ENCODE measurements around the gene TXNDC8. TPM values are rescaled to one million over a fixed set of nuclear protein-coding genes. Genes with fewer than 3 reads are reported as not detected.

The TXNDC8 gene
- total and polyA plus RNA-seq, 7 donors: not detected

DNA sequence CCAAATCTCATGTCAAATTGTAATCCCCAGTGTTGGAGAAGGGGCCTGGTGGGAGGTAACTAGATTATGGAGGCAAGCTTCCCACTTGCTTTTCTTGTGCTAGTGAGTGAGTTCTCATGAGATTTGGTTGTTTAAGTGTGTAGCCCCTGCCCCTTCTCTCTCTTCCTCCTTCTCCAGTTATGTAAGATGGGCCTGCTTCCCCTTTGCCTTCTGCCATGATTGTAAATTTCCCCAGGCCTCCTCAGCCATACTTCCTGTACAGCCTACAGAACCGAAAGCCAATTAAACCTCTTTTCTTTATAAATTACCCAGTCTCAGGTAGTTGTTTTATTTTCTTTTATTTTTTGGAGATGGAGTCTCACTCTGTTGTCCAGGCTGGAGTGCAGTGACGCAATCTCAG is 18.2 kb upstream of the TXNDC8 start:
- no peak overlapping the region for H3K4me3 ChIP-seq
- no peak overlapping the region for H3K27ac ChIP-seq
- WGBS, 2 donors: 88 to 96% methylated on average over 2 of the region's 2 CpGs
- H3K27me3 ChIP-seq: no peaks in the 10 kb centered on the region
- no peak for DNase-seq
- H3K36me3 ChIP-seq: no peaks in the 10 kb centered on the region
- H3K4me1 ChIP-seq: no peaks in the 10 kb centered on the region
- no peaks in the 10 kb centered on the region for H3K9me3 ChIP-seq
- intact Hi-C loops (cut with DNase I): no loop called here
- TF ChIP-seq EP300 (IDR thresholded peaks at IDR 0.05) (no peak), POLR2A (IDR thresholded peaks at IDR 0.05) (no peak), POLR2AphosphoS5 (IDR thresholded peaks at IDR 0.05) (no peak)
- TF ChIP-seq, protein P1, sequence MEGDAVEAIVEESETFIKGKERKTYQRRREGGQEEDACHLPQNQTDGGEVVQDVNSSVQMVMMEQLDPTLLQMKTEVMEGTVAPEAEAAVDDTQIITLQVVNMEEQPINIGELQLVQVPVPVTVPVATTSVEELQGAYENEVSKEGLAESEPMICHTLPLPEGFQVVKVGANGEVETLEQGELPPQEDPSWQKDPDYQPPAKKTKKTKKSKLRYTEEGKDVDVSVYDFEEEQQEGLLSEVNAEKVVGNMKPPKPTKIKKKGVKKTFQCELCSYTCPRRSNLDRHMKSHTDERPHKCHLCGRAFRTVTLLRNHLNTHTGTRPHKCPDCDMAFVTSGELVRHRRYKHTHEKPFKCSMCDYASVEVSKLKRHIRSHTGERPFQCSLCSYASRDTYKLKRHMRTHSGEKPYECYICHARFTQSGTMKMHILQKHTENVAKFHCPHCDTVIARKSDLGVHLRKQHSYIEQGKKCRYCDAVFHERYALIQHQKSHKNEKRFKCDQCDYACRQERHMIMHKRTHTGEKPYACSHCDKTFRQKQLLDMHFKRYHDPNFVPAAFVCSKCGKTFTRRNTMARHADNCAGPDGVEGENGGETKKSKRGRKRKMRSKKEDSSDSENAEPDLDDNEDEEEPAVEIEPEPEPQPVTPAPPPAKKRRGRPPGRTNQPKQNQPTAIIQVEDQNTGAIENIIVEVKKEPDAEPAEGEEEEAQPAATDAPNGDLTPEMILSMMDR (IDR thresholded peaks at IDR 0.05): no peak

DNA sequence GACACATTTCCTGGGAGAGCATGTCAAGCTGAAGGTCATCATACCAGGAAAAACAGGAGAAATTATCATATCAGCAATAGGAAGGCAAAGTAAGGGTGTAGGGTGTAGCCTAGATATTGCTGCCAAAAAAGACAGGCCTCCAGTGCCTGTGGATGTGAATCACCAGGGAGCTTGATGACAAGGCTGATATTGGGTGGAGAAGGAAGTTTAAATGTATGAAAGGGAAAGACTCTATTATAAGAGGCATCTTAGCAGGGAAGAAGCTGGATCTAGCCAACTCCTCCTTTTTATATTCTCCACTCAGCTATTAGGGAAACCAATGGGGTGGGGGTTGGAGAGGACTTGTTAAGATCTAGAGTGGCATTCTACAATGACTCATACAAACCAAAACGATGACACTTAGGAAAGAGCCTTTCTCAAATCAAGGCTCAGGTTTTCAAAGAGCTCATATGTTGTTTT is 13.4 kb upstream of the TXNDC8 start:
- TF ChIP-seq EP300 (IDR thresholded peaks at IDR 0.05): no peak
- TF ChIP-seq POLR2AphosphoS5 (IDR thresholded peaks at IDR 0.05): no peak
- no peak for TF ChIP-seq POLR2A (IDR thresholded peaks at IDR 0.05)
- TF ChIP-seq, protein P1 (IDR thresholded peaks at IDR 0.05): no peak
- H3K27me3 ChIP-seq: no peaks in the 10 kb centered on the region
- no peak for DNase-seq
- no peak overlapping the region for H3K4me3 ChIP-seq
- H3K9me3 ChIP-seq: no peaks in the 10 kb centered on the region
- H3K36me3 ChIP-seq: no peaks in the 10 kb centered on the region
- H3K4me1 ChIP-seq: no peaks in the 10 kb centered on the region
- H3K27ac ChIP-seq: no peak overlapping the region
- whole genome bisulfite sequencing, 2 donors: 9 to 42% methylated on average over 1 of the region's 1 CpG
- intact Hi-C loops (cut with DNase I): no loop called here

DNA sequence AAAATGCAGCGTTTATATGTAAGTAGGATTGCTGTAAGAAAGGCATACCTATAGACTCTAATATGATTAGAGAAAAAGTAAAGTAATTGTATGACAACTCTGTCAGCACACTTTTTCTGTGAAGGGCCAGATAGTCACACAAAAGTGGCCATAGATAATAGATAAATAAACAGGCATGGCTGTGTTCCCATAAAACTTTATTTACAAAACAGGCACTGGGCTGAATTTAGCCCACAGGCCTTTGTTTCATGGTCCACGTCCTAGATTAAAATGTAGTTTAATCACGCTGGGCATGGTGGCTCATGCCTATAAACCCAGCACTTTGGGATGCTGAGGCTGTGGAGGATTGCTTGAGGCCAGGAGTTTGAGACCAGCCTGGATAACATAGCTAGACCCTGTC is 8.7 kb upstream of the TXNDC8 start:
- Histone ChIP-seq H3K36me3 (no peaks in the 10 kb centered on the region), H3K4me1 (no peaks in the 10 kb centered on the region), H3K9me3 (no peaks in the 10 kb centered on the region), H3K4me3 (no peak overlapping the region), H3K27ac (no peak overlapping the region), H3K27me3 (no peaks in the 10 kb centered on the region)
- intact Hi-C loops (cut with DNase I): no loop called here
- TF ChIP-seq, protein P1 (IDR thresholded peaks at IDR 0.05): no peak
- TF ChIP-seq POLR2A (IDR thresholded peaks at IDR 0.05) (no peak), EP300 (IDR thresholded peaks at IDR 0.05) (no peak), POLR2AphosphoS5 (IDR thresholded peaks at IDR 0.05) (no peak)
- WGBS, 2 donors: 32 to 57% methylated on average over 3 of the region's 3 CpGs
- DNase-seq: no peak

DNA sequence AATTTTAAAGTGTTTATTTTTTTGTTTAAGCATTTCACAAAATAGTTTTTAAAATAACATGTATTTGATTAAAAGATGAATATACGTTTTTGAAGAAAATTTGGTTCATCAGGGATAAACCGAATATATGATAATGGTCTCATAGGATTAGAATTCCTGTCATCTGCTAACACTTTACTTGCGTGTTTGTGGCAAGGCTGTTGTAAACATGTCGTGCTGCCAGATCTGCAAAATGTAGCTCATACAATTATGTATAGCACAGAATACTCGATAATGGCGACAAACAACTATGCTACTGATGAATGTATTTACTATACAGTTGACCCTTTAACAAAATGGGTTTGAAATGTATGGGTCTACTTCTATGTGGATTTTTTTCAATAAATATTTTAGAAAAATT is 7.2 kb upstream of the TXNDC8 start:
- intact Hi-C loops (cut with DNase I): no loop called here
- Histone ChIP-seq H3K27me3 (no peaks in the 10 kb centered on the region), H3K36me3 (no peaks in the 10 kb centered on the region), H3K4me1 (no peaks in the 10 kb centered on the region), H3K27ac (no peak overlapping the region), H3K4me3 (no peak overlapping the region), H3K9me3 (no peaks in the 10 kb centered on the region)
- DNase-seq: no peak
- TF ChIP-seq POLR2A (IDR thresholded peaks at IDR 0.05) (no peak), POLR2AphosphoS5 (IDR thresholded peaks at IDR 0.05) (no peak), EP300 (IDR thresholded peaks at IDR 0.05) (no peak)
- TF ChIP-seq, protein P1 (IDR thresholded peaks at IDR 0.05): no peak
- 81 to 84% methylated on average over 6 of the region's 6 CpGs for WGBS, 2 donors

DNA sequence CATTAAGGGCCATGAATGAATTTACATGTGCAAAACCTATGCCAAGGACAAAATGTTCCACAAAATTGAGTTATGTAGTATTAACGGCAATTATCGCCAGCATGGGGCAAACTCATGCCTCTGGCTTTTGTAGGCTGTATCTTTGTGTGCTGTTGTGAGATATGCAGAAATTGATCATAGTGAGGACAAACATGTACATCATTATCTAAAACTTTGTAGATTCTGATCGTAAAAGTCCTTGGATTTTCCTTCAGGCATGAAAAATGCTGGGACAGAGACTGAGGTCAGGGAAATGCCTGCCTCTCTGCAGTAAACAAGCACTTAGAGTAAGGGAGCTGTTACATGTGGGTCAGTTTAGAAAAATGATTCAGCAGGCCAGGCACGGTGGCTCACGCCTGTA is 5.9 kb upstream of the TXNDC8 start:
- intact Hi-C loops (cut with DNase I): no loop called here
- DNase-seq: no peak
- Histone ChIP-seq H3K4me1 (no peaks in the 10 kb centered on the region), H3K27ac (no peak overlapping the region), H3K36me3 (no peaks in the 10 kb centered on the region), H3K4me3 (no peak overlapping the region), H3K27me3 (no peaks in the 10 kb centered on the region), H3K9me3 (no peaks in the 10 kb centered on the region)
- WGBS, 2 donors: 90 to 92% methylated on average over 5 of the region's 5 CpGs
- TF ChIP-seq, protein P1 (IDR thresholded peaks at IDR 0.05): no peak
- TF ChIP-seq POLR2A (IDR thresholded peaks at IDR 0.05) (no peak), POLR2AphosphoS5 (IDR thresholded peaks at IDR 0.05) (no peak), EP300 (IDR thresholded peaks at IDR 0.05) (no peak)

Data from sigmoid colon (tissue), 7 donors.